ENCODE measurements around the gene GRM8.

The GRM8 gene

DNA sequence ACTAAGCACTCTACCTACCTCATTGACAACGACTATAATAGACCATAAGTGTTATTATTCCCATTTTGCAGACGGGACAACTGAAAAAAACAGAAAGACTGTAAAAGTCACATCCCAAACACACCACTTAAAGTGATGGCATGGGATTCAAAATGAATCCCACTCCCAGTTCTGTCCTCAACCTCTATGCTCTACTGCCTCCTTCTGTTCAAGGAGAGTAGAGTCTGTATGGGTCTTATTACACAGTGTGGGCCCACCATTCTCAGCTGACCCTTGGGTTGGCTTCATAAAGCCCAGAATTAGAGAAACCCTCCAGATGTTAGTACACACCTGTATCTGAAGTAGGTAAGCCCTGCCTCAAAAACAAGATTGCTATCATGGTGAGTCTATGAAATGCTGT lies 102.2 kb downstream of the GRM8 start:
- no peak for DNase-seq

DNA sequence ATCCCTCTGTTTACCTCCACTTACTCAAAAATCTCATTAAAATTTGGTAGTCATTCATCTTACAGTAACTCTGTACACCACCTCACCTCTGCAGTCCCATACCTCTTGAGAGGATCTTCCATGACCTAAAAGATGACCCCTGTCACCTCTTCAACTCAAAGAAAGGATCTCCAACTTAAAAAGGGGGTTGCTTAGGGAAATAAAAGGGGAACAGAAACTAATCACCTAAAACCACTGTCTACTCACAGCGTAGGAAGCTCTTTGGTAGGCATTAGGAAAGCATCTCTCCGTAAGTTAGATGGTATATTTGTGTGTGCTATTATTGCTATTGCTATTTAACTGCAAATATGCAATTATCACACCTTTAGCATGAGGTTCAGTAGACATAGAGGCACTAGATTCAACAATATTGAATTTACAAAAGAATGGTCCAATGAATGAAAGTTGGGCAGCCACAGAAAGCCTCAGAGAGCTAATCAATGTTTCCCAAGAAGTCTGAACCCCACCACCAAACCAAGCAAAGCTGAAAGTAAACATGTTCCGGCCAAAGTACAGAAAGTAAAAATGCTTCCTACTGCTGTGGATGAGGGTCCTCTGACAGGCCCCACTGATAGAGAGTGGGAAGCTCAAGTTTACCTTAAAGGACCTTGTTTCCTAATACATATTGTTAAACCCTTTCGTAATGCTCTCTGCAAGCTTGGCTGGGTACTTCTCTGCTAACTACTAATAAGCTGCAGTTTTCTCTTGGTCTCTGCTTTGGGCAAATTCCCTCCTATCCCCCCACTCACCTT lies 105.8 kb downstream of the GRM8 start:
- no peak for DNase-seq

DNA sequence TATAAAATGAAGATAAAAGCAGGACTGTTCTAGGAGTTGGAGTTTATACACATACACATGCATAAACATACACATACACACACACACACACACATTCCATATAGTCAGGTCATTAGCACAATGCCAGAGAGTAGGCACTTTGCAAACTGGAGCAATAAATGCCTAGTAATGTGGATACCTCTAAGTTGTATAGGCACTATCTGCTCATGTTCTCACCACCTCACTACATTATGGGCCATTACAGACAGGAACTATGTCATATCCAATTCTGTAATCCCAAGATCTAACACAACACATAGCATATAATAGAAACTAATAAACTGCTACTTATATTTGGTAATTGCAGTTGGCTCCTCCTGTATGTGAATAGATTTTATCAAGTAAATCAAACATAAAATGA lies 115.6 kb downstream of the GRM8 start:
- DNase-seq: no peak

DNA sequence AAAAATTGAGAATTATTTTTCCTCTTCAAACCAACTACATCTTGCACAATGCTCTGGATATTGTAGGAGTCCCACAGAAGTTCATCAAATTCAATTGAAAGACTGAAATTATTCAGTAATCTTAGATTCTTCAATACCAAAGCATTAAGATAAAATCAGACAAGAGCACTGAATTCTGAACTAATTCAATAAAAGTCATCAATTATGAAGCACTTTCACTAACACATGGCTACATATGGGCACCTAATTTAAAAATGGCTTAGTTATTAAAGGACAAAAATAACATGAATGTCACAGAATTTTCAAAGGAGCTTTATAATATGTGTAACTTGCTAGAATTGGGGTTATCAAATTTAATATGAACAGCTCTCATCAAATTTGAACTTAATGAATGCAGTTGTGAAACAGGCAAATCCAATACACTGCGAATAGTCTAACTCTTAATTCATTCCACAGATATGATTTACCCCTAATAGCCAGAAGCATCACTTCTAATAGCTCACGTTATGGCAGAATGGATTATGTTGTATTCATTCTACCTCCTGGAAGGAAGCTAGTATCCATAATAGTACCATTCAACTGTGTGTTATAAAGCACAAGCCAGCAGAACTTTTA lies 116.8 kb downstream of the GRM8 start:
- no peak for DNase-seq

DNA sequence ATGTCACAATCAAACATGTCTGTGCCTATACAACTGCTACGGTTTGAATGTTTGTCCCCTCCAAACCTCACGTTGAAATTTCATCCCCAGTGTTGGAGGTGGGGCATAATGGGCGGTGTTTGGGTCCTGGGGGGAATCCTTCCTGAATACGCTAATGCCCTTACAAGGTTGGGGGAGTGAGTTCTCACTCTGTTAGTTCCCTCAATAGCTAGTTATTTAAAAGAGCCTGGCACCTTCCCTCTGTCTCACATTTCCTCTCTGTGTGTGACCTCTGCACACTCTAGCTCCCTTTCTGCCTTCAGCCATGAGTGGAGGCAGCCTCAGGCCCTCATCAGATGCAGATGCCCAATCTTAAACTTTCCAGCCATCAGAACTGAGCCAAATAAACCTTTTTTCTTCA lies 129.5 kb downstream of the GRM8 start:
- DNase-seq: no peak

DNA sequence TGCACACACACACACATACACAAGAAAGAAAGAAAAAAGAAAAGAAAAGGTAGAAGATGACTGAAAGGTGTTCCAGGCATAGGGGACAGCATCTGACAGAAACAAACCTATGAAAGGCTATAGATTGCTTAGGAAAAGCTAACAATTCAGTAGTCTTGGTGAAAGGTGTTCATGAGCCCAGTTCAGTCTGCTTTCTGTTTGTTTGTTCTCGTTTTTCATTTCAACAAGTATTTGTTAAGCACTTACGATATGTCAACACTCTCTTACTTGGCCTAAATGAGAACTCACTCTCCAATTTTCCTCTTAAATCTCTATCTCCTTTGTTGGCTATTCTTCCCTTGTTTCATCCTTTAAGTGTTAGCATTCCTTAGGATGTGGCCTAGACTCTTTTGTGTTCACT lies 133.2 kb downstream of the GRM8 start:
- no peak for DNase-seq

DNA sequence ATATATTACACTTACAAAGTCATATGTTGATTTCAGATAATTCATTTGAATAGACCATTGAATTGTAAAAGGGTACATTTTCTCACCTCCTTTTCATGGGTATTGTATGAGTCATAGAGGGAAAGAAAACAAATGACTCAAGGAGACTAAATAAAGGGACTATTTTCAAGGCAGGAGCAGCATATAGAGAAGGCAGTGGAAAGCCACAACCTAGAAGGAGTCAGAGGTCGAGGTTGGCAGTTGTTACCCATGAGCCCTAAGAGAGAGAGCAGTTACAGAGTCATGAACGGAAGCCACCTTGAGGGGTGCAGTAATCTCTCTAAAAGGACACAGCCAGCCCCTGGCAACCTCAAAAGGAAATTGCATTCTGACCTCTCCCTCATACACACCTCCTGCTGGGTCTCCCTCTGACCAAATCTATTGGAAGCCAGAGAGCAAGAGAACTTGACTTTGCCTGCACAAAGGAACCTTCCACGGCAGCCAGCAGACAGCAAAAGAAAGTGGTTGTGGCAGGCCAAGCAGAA lies 137.9 kb downstream of the GRM8 start:
- no peak for DNase-seq

DNA sequence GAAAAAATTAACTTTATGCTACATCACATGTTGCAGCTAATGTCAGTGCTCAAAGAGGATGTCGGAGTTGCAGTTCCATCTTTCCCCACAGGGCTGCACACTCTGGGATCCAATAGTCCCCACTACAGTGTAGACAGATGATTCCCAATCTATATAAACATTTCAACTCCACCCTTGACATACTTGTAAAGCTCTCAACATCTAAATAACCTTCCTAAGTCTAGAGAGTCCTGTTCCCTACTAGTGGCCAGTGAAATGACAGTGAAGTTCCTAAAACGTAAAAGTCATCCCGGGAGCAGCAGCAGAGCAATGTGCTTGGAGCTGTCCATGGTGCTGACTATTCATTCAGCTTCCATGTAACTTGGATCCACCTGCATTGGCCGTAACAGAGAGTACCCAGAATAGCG lies 145.1 kb downstream of the GRM8 start:
- DNase-seq: peak in 30 of 56 donors; percentile 2 to 33 (median 10)

DNA sequence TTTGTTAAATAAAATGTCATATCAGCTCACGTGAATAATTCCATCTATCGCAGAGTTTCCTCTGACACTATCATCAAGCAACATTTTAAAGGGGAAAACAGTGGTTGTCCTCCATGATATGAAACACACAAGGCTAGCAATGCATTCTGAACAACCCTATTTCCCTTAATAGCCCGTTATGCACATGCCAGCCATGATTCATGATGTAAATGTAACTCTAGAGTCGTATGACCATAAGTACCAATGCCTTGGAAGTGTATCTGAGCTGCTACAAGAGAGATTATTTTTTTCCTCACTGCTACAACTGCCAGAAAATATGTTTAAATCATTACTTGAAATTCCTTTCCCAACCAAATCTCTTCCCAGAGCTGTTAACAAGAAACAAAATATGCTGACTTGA lies 159.4 kb downstream of the GRM8 start:
- DNase-seq: no peak

DNA sequence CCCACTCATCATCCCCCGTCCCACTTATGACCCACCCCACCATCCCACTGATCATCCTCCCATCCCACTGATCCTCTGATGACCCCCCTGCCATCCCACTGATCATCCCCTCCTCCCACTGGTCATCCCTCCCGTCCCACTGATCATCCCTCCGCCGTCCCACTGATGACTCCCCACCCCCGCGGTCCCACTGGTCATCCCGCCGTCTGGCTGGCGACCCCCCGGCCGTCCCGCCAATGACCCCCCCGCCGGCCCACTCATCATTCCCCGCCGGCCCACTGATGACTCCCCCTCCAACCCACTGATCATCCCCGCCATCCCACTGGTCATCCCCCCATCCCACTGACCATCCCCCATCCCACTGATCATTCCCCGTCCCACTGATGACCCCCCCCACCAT lies 161.1 kb downstream of the GRM8 start:
- no peak for DNase-seq

DNA sequence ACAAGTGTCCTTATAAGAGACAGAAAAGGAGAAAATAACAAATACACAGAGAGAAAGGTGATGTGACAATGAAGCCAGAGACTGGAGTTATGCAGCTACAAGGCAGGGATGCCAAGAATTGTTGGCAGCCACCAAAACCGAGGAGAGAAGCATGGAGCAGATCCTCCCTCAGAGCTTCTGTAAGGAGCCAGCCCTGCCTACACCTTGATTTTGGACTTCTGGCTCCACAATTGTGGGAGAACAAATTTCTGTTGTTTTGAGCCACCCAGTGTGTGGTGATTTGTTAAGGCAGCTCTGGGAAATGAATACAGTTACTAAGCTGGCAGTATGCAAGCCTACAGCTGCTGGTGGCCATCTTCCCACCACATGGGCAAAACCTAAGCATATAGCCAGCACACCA lies 163.6 kb downstream of the GRM8 start:
- DNase-seq: no peak

DNA sequence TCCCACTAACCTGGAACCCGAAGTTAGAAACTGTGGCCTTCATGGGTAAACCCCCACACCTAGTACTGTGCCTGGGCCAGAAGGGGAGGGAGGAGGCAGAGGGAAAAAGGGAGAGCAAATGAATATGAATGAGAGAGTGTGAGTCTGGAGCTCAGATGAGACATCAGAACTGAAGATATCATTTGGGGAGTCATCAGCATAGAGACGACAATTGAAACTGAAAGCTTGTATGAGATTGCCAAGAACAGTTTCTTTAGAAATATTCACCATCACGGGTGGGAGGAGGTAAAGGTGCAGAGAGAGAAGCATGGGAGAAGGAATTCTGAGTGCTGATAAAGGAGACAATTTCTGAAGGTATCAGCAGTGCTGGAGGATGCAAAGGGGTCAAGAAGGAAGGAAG lies 171.2 kb downstream of the GRM8 start:
- DNase-seq: no peak

DNA sequence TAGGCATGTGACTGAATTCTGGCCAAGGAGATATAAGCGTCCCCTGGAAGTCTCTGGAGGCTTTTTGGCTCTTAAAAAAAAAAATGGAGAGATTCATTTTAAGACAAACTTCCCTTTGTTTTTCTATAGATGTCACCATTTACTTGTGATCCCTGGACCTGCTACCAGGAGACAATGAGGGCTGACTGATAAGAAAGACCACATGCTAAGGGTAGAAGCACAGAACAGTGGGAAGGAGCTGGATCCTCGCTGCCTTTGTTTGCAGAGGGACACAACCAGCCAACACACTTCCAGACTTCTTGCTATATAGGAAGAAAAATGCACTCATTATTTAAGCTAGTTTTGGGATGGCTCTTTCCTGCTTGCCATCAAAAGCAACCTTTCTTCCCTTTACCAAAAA lies 172.2 kb downstream of the GRM8 start:
- DNase-seq: no peak

DNA sequence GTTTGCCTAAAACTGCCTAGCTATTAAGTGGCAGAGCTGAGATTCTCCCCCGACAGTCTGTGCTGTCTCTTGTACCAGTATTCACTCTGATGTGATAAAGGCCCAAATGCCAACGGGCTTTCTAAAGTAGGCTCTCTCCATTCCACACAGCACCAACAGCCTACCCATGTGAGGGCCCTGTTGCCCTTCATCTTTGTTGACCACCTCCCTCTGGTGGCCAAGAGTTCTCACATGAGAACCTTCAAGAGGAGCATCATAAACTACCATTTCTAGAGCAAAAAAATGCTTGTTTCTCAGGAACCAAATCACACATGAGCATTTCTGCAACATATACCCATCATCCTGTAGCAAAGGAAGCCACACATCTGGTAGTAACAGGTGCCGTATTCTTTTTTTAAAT lies 185.8 kb downstream of the GRM8 start:
- no peak for DNase-seq

DNA sequence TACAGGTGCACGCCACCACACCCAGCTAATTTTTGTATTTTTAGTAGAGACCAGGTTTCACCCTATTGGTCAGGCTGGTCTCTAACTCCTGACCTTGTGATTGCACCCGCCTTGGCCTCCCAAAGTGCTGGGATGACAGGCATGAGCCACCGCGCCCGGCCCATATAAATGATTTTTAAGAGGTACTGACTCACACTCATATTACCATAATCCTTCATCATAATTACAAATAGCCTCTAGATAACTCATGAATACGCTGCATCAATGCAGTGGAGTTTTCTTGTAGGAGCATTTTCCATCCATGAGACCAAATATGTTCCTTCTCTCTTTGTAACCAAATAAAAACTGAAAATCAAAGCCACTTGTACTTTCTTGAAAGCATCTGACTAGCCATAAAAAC lies 193.3 kb downstream of the GRM8 start:
- DNase-seq: no peak

DNA sequence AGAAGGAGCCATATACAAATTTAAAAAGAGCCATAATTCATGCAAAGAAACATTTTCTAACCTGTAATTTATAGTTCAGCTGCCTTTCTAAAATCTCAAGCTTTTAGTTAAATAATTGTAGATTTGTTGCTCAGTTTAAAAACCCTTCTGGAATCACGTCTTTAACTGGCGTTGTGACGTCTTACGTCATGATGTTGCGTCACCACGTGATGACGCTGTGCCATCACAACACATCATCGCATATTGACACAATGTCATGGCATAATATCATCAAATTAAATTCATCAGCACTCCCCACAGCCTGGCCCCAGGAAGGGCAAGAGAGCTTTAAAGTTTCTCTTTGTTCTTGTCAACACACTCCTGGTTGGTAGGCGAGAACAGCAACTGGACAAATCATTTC lies 194.8 kb downstream of the GRM8 start:
- no peak for DNase-seq

DNA sequence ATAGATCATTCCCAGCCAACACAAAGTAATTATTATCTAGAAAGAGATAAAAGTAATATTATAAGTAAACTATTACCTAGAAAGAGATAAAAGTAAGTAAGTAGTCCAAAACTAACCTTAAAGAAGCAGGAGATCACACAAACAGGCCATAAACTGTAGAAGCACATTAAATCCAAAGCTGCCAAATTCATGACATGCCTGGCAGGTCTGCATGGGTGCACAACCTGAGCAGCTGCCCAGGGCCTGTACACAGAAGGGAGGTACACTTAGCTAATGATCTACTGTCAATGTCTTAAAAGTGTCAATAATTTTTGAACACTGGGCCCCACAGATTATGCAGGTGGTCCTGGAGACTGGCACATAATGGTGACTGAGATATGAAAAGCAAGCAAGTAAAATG lies 196.5 kb downstream of the GRM8 start:
- no peak for DNase-seq

DNA sequence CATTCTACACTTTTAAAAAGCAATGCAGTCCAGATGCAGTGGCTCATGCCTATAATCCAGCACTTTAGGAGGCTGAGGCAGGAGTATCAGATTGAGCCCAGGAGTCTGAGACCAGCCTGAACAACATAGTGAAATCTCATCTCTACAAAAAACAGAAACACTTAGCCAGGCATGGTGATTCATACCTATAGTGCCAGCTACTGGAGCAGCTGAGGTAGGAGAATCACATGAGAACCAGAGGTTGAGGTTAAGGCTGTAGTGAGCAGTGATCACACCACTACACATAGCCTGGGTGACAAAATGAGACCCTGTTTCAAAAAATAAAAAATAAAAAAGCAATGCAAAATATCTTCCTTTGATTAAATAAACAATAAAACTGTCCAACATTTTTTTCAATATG lies 205.2 kb downstream of the GRM8 start:
- DNase-seq: no peak

DNA sequence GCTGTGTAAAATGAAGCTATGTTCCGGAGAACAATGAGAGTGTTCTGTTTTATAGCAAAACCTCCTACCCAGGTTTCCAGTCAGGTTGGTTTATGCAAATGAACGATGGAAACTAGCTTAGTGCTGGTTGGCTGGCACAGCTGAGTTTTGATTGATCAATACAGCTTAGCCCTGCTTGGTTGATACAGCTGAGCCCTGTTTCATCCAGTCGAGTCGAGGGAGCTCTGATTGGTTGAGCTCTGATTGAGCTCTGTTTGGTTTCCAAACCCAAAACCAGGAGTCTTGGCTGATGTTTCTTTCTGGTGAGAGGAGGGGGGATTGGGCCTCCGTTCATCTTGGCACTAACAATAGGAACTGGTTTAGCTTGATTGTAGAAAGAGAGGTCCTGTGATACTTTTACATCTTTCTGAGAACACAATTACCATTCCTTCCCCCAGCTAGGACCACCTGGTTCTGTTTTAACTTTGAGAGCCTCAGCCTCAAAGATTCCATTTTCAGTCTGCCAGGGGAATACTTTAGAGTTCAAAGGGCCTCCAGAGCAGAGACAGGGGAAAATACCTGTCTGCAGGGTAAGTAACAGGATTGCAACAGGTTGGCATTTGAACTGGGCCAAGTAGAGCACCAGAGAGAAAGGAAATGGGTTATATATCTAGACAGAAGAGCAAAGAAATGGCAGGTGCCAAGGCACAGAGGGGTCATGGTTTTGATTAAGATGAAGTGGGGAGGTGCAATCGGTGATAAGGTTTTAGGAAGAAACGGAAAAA lies 210.9 kb downstream of the GRM8 start:
- DNase-seq: no peak

DNA sequence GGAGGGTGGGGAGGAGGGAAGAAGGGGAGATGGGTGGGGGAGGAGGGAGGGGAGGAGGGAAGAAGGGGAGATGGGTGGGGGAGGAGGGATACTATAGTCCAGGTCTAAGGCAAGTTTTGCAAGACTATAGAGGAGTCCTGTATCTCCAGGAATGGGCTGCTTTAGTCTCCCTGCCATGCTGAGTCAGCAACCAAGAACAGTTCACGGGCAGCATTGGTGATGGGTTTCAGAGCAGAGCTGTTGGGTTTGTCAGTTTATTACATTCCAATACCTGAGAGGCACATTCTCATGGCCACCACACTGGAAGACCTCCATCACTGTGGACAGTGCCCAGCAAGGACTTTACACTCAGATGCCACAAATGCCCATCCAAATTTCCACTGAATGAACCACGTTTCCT lies 212.7 kb downstream of the GRM8 start:
- no peak for DNase-seq

DNA sequence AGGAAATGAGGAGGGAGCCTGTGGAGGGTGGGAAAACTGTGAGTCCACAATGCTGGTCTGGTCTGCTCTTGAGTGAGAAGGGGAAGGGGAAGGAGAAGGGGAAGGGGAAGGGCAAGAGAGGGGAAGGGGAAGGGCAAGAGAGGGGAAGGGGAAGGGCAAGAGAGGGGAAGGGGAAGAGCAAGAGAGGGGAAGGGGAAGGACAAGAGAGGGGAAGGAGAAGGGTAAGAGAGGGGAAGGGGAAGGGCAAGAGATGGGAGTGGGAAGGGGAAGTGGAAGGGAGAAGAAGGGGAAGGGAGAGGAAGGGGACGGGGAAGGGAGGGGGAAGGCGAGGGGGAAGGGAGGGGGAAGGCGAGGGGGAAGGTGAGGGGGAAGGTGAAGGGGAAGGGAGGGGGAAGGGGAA lies 213.2 kb downstream of the GRM8 start:
- no peak for DNase-seq

DNA sequence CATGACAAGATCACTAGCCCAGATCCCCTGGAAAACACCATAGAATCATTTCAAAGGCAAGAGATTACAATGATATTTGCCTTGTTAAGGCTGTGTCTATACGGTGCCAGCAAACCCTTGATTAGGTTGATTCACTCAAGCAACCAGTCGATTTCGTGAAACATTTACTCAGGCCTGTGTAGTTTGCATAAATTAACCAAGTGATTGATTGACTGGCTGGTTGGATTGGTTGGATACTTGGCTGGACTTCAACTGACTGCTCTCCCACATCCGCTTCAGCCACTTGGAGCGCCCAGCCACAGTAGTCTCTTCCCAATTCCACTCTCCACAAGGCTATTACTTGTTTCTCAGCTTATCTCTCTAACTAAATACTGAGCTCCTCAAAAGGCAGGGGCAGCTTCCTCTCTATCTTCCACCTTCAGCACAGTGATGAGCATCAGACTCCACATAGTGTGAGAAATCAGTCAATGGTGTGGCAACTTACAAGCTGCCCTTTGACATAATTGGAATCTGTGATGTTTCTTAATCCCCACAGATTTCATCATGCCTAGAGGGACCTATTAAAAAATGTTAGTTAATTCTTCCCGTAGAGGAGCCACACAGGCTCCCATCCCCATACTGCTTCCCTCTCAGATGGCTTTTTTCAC lies 217.4 kb downstream of the GRM8 start:
- DNase-seq: no peak

All from nucleus accumbens (tissue), 56 donors.